Lung (tissue), 12 donors: ENCODE data around the gene RAB4B. TPM values are rescaled to one million over a fixed set of nuclear protein-coding genes. Genes with fewer than 3 reads are reported as not detected.
A peak's percentile ranks its signal among the peaks of the same experiment; 100 is the strongest.

Experiments used
- ATAC-seq: fragments of 200-7000 bp; cut with Tn5 transposase; one replicate; pipeline ENCODE4 v1.9.1; 2020; ENCODE audit warnings: moderate number of reproducible peaks; ENCODE audit not compliant: insufficient read depth, low FRiP score
- DNase-seq, 3 donors: peaks; one replicate each; pipeline ENCODE4 v3.0.0-alpha.2; 2013 to 2017
- H3K27ac ChIP-seq, 2 donors: one replicate each; pipeline ENCODE4 v1.5.1; 2013; ENCODE audit warnings: mild to moderate bottlenecking in 2 of 2, moderate library complexity in 2 of 2, control low read depth in 1 of 2, inconsistent platforms in 1 of 2, low read depth in 1 of 2, low read length in 1 of 2
- H3K27me3 ChIP-seq, 3 donors: one replicate each; pipeline ENCODE4 v1.5.1; 2013; ENCODE audit warnings: low read length in 2 of 3; ENCODE audit not compliant: control insufficient read depth in 3 of 3, insufficient read depth in 3 of 3
- H3K36me3 ChIP-seq, 4 donors: one replicate each; pipeline ENCODE4 v1.5.1; 2013; ENCODE audit warnings: low read length in 4 of 4, mild to moderate bottlenecking in 1 of 4, moderate library complexity in 1 of 4; ENCODE audit not compliant: control insufficient read depth in 4 of 4, insufficient read depth in 4 of 4
- H3K4me1 ChIP-seq, 5 donors: one replicate each; pipeline ENCODE4 v1.5.1; 2013; ENCODE audit warnings: low read length in 5 of 5, mild to moderate bottlenecking in 2 of 5, moderate library complexity in 1 of 5; ENCODE audit not compliant: control insufficient read depth in 5 of 5, insufficient read depth in 5 of 5
- H3K4me3 ChIP-seq: one replicate; pipeline ENCODE4 v1.5.1; 2013; ENCODE audit warnings: mild to moderate bottlenecking, control low read depth, moderate library complexity
- H3K9ac ChIP-seq, 2 donors: one replicate each; pipeline ENCODE4 v1.5.1; 2013; ENCODE audit warnings: low read length in 2 of 2, control low read depth in 1 of 2; ENCODE audit not compliant: insufficient read depth in 1 of 2
- H3K9me3 ChIP-seq, 4 donors: one replicate each; pipeline ENCODE4 v1.5.1; 2013; ENCODE audit warnings: low read length in 3 of 4, mild to moderate bottlenecking in 1 of 4, moderate library complexity in 1 of 4; ENCODE audit not compliant: control insufficient read depth in 4 of 4, insufficient read depth in 3 of 4
- WGBS, 2 donors: extraction: QIAGEN DNeasy Blood & Tissue Kit; methylation state at CpG; one replicate each; pipeline ENCODE4 v1.1.7; 2013; 5-methylcytosine and 5-hydroxymethylcytosine counted together
- polyA plus RNA-seq, 2 donors: library from polyadenylated mRNA; stranded (reverse); fragments of 200-250 nt; gene quantifications; one replicate each; pipeline ENCODE4 v1.2.1, GENCODE V29; 2013
- total RNA-seq, 2 donors: library from RNA; depleted of rRNA in 1 of 2; stranded (reverse); fragments of >200 nt in 1 of 2; gene quantifications; one replicate each; pipeline ENCODE4 v1.2.1, GENCODE V29; 2014 to 2021
- TF ChIP-seq, protein P1 (sequence below): IDR thresholded peaks from 2 replicates; pipeline ENCODE4 v1.5.1; 2012; ENCODE audit warnings: mild to moderate bottlenecking; ENCODE audit errors: control extremely low read depth, extremely low read depth
- donor health status: control.
- donor health status: control.
- donor health status: Bipolar disorder and iron deficiency.
- donor health status: healthy.
- donor health status: DM: yes; HTN: yes; CAD: no.

RAB4B gene
- total and polyA plus RNA-seq, 4 donors = 11.5 to 90.9 (median 75.8) TPM

DNA sequence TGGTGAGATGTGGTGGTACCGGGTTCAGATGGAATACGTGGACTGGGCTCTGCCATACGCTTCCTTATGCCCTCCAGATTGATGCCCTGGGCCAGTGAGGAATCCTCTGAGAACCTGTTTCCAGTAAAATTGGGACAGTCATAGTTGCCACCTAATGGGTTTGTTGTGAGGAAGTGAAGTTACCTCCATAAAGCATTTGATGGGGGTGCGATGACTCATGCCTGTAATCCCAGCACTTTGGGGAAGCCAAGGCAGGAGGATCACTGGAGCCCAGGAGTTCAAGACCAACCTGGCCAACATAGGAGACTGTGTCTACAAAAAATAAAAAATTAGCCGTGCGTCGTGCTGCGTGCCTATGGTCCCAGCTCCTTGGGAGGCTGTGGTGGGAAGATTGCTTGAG, 22.3 kb upstream of the RAB4B start:
- Histone ChIP-seq H3K4me3 (no peak overlapping the region), H3K9ac (no peak overlapping the region), H3K9me3 (no peaks in the 10 kb centered on the region), H3K4me1 (peaks cover 0 to 24% (median 6%) of the 10 kb centered on the region in 5 donors), H3K27me3 (no peaks in the 10 kb centered on the region), H3K36me3 (peaks cover 19 to 39% (median 23%) of the 10 kb centered on the region in 4 donors), H3K27ac (no peak overlapping the region)
- 97 to 98% methylated on average over 8 of the region's 8 CpGs for WGBS, 2 donors
- TF ChIP-seq, protein P1, sequence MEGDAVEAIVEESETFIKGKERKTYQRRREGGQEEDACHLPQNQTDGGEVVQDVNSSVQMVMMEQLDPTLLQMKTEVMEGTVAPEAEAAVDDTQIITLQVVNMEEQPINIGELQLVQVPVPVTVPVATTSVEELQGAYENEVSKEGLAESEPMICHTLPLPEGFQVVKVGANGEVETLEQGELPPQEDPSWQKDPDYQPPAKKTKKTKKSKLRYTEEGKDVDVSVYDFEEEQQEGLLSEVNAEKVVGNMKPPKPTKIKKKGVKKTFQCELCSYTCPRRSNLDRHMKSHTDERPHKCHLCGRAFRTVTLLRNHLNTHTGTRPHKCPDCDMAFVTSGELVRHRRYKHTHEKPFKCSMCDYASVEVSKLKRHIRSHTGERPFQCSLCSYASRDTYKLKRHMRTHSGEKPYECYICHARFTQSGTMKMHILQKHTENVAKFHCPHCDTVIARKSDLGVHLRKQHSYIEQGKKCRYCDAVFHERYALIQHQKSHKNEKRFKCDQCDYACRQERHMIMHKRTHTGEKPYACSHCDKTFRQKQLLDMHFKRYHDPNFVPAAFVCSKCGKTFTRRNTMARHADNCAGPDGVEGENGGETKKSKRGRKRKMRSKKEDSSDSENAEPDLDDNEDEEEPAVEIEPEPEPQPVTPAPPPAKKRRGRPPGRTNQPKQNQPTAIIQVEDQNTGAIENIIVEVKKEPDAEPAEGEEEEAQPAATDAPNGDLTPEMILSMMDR = no peak
- DNase-seq (no peak), ATAC-seq (no peak)

GRCh38 chr19:40756502-40757110, 21.4 kb upstream of the RAB4B start:
- ATAC-seq (no peak), DNase-seq (no peak)
- no peak overlapping the region for H3K4me3 ChIP-seq
- peaks cover 22 to 42% (median 29%) of the 10 kb centered on the region in 4 donors for H3K36me3 ChIP-seq
- TF ChIP-seq, protein P1 = no peak
- WGBS, 2 donors = 62 to 69% methylated on average over 11 of the region's 11 CpGs
- H3K4me1 ChIP-seq = peaks cover 0 to 24% (median 6%) of the 10 kb centered on the region in 5 donors
- H3K27ac ChIP-seq = peak overlapping the region in 1 of 2 donors; percentile 21
- H3K27me3 ChIP-seq = no peaks in the 10 kb centered on the region
- H3K9me3 ChIP-seq = no peaks in the 10 kb centered on the region
- no peak overlapping the region for H3K9ac ChIP-seq

DNA sequence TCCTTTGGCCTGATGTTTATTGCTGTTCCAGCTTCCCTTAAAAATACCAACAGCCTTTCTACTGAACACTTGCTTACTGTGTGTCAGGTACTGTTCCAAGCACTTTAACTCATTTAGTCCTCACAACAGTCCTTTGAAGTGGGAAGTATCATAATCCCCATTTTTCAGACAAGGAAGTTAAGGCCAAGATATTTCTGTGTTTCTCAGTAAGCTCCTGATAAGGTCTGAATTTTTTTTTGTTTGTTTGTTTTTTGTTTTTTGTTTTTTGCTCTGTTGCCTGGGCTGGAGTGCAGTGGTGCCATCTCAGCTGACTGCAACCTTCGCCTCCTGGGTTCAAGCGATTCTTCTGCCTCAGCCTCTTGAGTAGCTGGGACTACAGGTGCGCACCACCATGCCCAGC, 19.6 kb upstream of the RAB4B start:
- DNase-seq (no peak), ATAC-seq (no peak)
- no peak overlapping the region for H3K27ac ChIP-seq
- TF ChIP-seq, protein P1 = no peak
- H3K9ac ChIP-seq = no peak overlapping the region
- no peaks in the 10 kb centered on the region for H3K27me3 ChIP-seq
- peaks cover 0 to 19% (median 6%) of the 10 kb centered on the region in 5 donors for H3K4me1 ChIP-seq
- peaks cover 38 to 60% (median 43%) of the 10 kb centered on the region in 4 donors for H3K36me3 ChIP-seq
- no peak overlapping the region for H3K4me3 ChIP-seq
- H3K9me3 ChIP-seq = no peaks in the 10 kb centered on the region
- WGBS, 2 donors = 98 to 100% methylated on average over 3 of the region's 3 CpGs

GRCh38 chr19:40759352-40759751, 18.7 kb upstream of the RAB4B start:
- 94 to 98% methylated on average over 13 of the region's 13 CpGs for WGBS, 2 donors
- ATAC-seq (no peak), DNase-seq (no peak)
- Histone ChIP-seq H3K36me3 (peaks cover 46 to 69% (median 51%) of the 10 kb centered on the region in 4 donors), H3K9ac (no peak overlapping the region), H3K27me3 (no peaks in the 10 kb centered on the region), H3K27ac (no peak overlapping the region), H3K9me3 (no peaks in the 10 kb centered on the region), H3K4me1 (peaks cover 0 to 16% (median 5%) of the 10 kb centered on the region in 5 donors), H3K4me3 (no peak overlapping the region)
- TF ChIP-seq, protein P1 = no peak
